Chondrocyte (in vitro differentiated cells): ENCODE data around the gene ZNF714. TPM values are rescaled to one million over a fixed set of nuclear protein-coding genes. Genes with fewer than 3 reads are reported as not detected.
A peak's percentile ranks its signal among the peaks of the same experiment; 100 is the strongest.

ENCODE experiments used
- DNase-seq: peaks from one replicate; pipeline ENCODE4 v3.0.0; 2021; ENCODE audit warnings: mixed read lengths, low spot score
- H3K27ac Mint-ChIP-seq: one replicate; pipeline ENCODE4 v1.8.0; 2021; ENCODE audit warnings: mild to moderate bottlenecking, moderate library complexity, mixed read lengths; ENCODE audit not compliant: unreplicated experiment
- H3K27me3 Mint-ChIP-seq: 2 replicates; pipeline ENCODE4 v1.8.0; 2021; ENCODE audit warnings: low read depth, mixed read lengths
- H3K36me3 Mint-ChIP-seq: 2 replicates; pipeline ENCODE4 v1.8.0; 2021; ENCODE audit warnings: low read depth, mixed read lengths
- H3K4me1 Mint-ChIP-seq: 2 replicates; pipeline ENCODE4 v1.8.0; 2021; ENCODE audit warnings: low read depth, mild to moderate bottlenecking, mixed read lengths
- H3K4me3 Mint-ChIP-seq: one replicate; pipeline ENCODE4 v1.8.0; 2021; ENCODE audit warnings: mild to moderate bottlenecking, moderate library complexity, mixed read lengths; ENCODE audit not compliant: unreplicated experiment
- H3K9me3 Mint-ChIP-seq: 2 replicates; pipeline ENCODE4 v1.8.0; 2021; ENCODE audit warnings: low read depth, mixed read lengths
- long read RNA-seq: library from polyadenylated mRNA; stranded (forward); transcript quantifications from one replicate; pipeline ENCODE4 v2.0.0, GENCODE V29; 2021
- total RNA-seq: library from RNA; stranded (reverse); gene quantifications from 3 replicates; pipeline ENCODE4 v1.2.1, GENCODE V29; 2021
- TF ChIP-seq, protein P1 (sequence below): fragments of 200-600 bp; sonication (generic); IDR thresholded peaks from 2 replicates; pipeline ENCODE4 v1.5.0; 2021; ENCODE audit warnings: antibody characterized with exemption, mild to moderate bottlenecking, moderate library complexity

ZNF714 gene
- total RNA-seq, result 5.0 to 10.3 TPM (median 5.2 TPM) in 3 replicates
- long read RNA-seq, partial matches to known transcripts, result 0 of 2 reads
- long read RNA-seq, other reads (novel, unspliced or antisense), result 1 of 2 reads

DNA sequence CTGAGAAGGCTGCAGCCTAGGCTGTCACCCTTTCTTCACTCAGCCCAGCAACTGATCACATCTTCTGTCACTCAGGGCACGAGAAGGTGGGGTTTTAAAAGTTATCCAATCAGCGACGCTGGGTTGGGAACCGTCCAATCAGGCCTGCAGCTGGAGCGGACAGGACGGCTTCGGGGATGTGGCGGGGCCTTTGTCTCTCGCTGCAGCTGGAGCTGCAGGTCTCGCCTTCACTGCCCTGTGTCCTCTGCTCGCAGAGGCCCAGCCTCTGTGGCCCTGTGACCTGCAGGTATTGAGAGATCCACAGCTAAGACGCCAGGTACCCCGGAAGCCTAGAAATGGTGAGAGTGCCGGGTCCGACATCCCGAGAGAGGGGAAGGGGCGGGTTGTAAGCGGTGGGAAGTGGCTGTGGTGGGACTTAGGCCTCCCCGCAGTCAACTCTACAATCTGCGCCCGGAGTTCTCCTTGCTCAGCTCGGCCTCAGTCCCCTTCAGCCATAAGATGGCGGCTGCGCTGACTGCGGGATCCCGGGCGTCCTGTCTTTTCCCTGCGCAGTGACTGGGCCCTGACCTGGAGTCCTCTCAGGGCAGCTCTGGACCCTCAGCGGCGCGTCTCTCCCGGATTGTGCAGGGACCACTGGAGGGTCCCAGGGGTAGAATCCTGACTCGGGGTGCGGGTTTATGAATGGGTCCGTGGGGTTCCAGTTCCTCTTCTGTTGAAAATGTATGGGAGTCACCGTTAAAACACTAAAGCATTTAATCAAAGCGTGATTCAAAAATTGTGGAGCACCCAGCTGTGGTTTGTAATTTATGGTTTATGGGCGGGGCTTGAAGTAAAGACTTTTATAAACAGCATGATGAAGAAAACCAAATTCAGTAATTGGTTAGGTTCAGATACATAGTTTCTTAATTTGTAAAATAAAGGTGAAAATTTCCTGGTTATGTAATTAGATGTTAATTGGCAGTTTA lies at the start of gene ZNF714:
Gene ZNF714, plus strand, starts transcription at position 193 of the 965 bp plus-strand sequence. CDS start 16,066 bp downstream, outside the sequence.
- TF ChIP-seq, protein P1, sequence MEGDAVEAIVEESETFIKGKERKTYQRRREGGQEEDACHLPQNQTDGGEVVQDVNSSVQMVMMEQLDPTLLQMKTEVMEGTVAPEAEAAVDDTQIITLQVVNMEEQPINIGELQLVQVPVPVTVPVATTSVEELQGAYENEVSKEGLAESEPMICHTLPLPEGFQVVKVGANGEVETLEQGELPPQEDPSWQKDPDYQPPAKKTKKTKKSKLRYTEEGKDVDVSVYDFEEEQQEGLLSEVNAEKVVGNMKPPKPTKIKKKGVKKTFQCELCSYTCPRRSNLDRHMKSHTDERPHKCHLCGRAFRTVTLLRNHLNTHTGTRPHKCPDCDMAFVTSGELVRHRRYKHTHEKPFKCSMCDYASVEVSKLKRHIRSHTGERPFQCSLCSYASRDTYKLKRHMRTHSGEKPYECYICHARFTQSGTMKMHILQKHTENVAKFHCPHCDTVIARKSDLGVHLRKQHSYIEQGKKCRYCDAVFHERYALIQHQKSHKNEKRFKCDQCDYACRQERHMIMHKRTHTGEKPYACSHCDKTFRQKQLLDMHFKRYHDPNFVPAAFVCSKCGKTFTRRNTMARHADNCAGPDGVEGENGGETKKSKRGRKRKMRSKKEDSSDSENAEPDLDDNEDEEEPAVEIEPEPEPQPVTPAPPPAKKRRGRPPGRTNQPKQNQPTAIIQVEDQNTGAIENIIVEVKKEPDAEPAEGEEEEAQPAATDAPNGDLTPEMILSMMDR, result no peak

DNA sequence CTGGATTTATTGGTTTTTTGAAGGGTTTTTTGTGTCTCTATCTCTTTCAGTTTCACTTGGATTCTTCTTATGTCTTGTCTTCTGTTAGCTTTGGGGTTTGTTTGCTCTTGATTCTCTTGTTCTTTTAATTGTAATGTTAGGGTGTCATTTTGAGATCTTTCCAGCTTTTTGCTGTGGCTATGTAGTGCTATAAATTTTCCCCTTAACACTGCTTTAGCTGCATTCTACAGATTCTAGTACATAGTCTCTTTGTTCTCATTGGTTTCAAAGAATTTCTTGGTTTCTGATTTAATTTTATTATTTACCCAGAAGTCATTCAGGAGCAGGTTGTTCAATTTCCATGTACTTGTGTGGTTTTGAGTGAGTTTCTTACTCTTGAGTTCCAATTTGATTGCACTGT lies 37.0 kb upstream of the ZNF714 start:
- DNase-seq, result no peak
- TF ChIP-seq, protein P1, result no peak
- H3K4me3 Mint-ChIP-seq, result no peak overlapping the region
- H3K4me1 Mint-ChIP-seq, result no peaks in the 10 kb centered on the region
- H3K27me3 Mint-ChIP-seq, result no peaks in the 10 kb centered on the region
- H3K27ac Mint-ChIP-seq, result no peak overlapping the region
- peaks cover 40% of the 10 kb centered on the region for H3K9me3 Mint-ChIP-seq
- H3K36me3 Mint-ChIP-seq, result peaks cover 49% of the 10 kb centered on the region

More for the DNA sequence above, at the start of gene ZNF714:
- peak; percentile 94 for DNase-seq
- Mint-ChIP-seq H3K9me3 (peaks cover 2% of the 10 kb centered on the region), H3K27ac (peak within 1 kb of the TSS; percentile 99), H3K27me3 (no peaks in the 10 kb centered on the region), H3K4me1 (peaks cover 28% of the 10 kb centered on the region), H3K36me3 (peaks cover 6% of the 10 kb centered on the region), H3K4me3 (peak within 1 kb of the TSS; percentile 98)

DNA sequence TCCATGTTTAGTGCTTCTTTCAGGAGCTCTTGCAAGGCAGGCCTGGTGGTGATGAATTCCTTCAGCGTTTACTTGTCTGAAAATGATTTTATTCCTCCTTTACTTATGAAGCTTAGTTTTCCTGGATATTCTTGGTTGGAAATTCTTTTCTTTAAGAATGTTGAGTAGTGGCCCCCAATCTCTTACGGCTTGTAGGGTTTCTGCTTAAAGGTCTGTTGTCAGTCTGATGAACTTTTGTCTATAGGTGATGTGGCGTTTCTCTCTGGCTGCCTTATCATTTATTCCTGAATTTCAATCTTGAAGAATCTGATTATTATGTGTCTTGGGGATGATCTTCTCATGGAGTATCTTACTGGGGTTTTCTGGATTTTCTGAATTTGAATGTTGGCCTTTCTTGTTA lies 35.5 kb upstream of the ZNF714 start:
- Mint-ChIP-seq H3K4me1 (no peaks in the 10 kb centered on the region), H3K36me3 (peaks cover 48% of the 10 kb centered on the region), H3K27ac (no peak overlapping the region), H3K27me3 (no peaks in the 10 kb centered on the region), H3K4me3 (no peak overlapping the region), H3K9me3 (peaks cover 40% of the 10 kb centered on the region)
- no peak for DNase-seq
- TF ChIP-seq, protein P1, result no peak

DNA sequence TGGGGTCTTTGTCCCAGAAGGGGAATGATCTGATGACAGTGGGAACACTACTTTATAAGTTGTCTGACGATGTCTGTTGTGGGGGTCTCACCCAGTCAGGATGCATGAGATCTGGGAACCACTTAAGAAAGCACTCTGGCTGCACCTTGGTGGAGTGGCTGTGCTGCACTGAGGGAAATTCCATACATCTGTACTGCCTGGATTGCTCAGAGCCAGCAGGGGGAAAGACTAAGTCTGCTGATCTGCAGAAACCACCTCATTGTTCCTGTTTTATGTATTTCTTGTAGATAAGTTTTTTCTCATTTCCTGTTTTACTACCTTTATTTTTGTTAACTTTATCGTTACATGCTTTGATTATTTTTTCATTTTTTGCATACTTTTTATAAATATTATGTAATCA lies 34.3 kb upstream of the ZNF714 start:
- Mint-ChIP-seq H3K36me3 (peaks cover 52% of the 10 kb centered on the region), H3K9me3 (peaks cover 40% of the 10 kb centered on the region), H3K27me3 (no peaks in the 10 kb centered on the region), H3K27ac (no peak overlapping the region), H3K4me1 (no peaks in the 10 kb centered on the region), H3K4me3 (no peak overlapping the region)
- TF ChIP-seq, protein P1, result no peak
- DNase-seq, result no peak

DNA sequence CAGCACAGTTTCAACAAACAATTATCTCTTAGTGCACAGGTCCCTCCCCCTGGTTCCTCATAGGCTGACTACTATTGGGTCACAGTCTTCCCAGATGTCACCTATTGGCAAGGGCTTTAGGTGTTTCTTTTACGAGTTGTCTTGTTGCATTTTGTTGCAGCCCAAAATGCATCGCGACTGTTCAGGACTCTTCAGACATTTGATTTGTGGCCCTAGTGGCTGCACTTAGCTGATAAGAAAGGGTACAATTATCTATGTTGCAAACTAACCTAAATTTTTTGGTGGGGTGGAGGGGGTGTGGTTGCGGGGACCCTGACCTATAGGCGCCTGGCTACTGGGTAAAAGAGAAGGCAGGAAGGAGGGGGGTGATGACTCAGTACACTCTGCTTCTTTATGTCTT lies 29.1 kb upstream of the ZNF714 start:
- no peaks in the 10 kb centered on the region for H3K4me1 Mint-ChIP-seq
- H3K9me3 Mint-ChIP-seq, result peaks cover 15% of the 10 kb centered on the region
- H3K36me3 Mint-ChIP-seq, result peaks cover 43% of the 10 kb centered on the region
- no peak overlapping the region for H3K27ac Mint-ChIP-seq
- H3K27me3 Mint-ChIP-seq, result no peaks in the 10 kb centered on the region
- no peak overlapping the region for H3K4me3 Mint-ChIP-seq
- TF ChIP-seq, protein P1, result no peak
- DNase-seq, result no peak
